ENCODE measurements around the gene RALBP1.
A peak's percentile ranks its signal among the peaks of the same experiment; 100 is the strongest.

RALBP1 gene

GRCh38 chr18:9536354-9537152, 61.2 kb downstream of the RALBP1 start:
- peaks cover 36% of the 10 kb centered on the region for H3K36me3 ChIP-seq (ENCODE audit: control insufficient read depth, insufficient read depth, low read length, severe bottlenecking)
- no peaks in the 10 kb centered on the region for H3K9me3 ChIP-seq (ENCODE audit: control insufficient read depth, low read length)
- H3K4me3 ChIP-seq (ENCODE audit: low read length) = peak overlapping the region; percentile 62
- peak; percentile 30 for DNase-seq (ENCODE audit: low read depth)
- peaks cover 19% of the 10 kb centered on the region for H3K4me1 ChIP-seq (ENCODE audit: control insufficient read depth, insufficient read depth, low read length)
- peak overlapping the region; percentile 60 for H3K9ac ChIP-seq (ENCODE audit: low read length)
- no peaks in the 10 kb centered on the region for H3K27me3 ChIP-seq (replicated peaks; ENCODE audit: control insufficient read depth, insufficient read depth, low read length)

- H3K9me3 ChIP-seq (ENCODE audit: control insufficient read depth, low read length) = no peaks in the 10 kb centered on the region
These were observed 62.4 kb downstream of the RALBP1 start for GRCh38 chr18:9537677-9538076.

GRCh38 chr18:9539283-9539682, 64.0 kb downstream of the RALBP1 start:
- Histone ChIP-seq H3K4me1 (ENCODE audit: control insufficient read depth, insufficient read depth, low read length) (peaks cover 19% of the 10 kb centered on the region), H3K4me3 (ENCODE audit: low read length) (no peak overlapping the region), H3K9me3 (ENCODE audit: control insufficient read depth, low read length) (no peaks in the 10 kb centered on the region), H3K36me3 (ENCODE audit: control insufficient read depth, insufficient read depth, low read length, severe bottlenecking) (peaks cover 18% of the 10 kb centered on the region), H3K27me3 (replicated peaks; ENCODE audit: control insufficient read depth, insufficient read depth, low read length) (no peaks in the 10 kb centered on the region), H3K9ac (ENCODE audit: low read length) (no peak overlapping the region)
- peak; percentile 18 for DNase-seq (ENCODE audit: low read depth)

More at GRCh38 chr18:9537677-9538076, 62.4 kb downstream of the RALBP1 start:
- Histone ChIP-seq H3K27me3 (replicated peaks; ENCODE audit: control insufficient read depth, insufficient read depth, low read length) (no peaks in the 10 kb centered on the region), H3K36me3 (ENCODE audit: control insufficient read depth, insufficient read depth, low read length, severe bottlenecking) (peaks cover 32% of the 10 kb centered on the region), H3K4me3 (ENCODE audit: low read length) (no peak overlapping the region), H3K9ac (ENCODE audit: low read length) (no peak overlapping the region), H3K4me1 (ENCODE audit: control insufficient read depth, insufficient read depth, low read length) (peaks cover 19% of the 10 kb centered on the region)
- no peak for DNase-seq (ENCODE audit: low read depth)

GRCh38 chr18:9539938-9540337, 64.6 kb downstream of the RALBP1 start:
- H3K9me3 ChIP-seq (ENCODE audit: control insufficient read depth, low read length) = no peaks in the 10 kb centered on the region
- peaks cover 17% of the 10 kb centered on the region for H3K4me1 ChIP-seq (ENCODE audit: control insufficient read depth, insufficient read depth, low read length)
- no peaks in the 10 kb centered on the region for H3K27me3 ChIP-seq (replicated peaks; ENCODE audit: control insufficient read depth, insufficient read depth, low read length)
- H3K4me3 ChIP-seq (ENCODE audit: low read length) = no peak overlapping the region
- no peak overlapping the region for H3K9ac ChIP-seq (ENCODE audit: low read length)
- H3K36me3 ChIP-seq (ENCODE audit: control insufficient read depth, insufficient read depth, low read length, severe bottlenecking) = peaks cover 17% of the 10 kb centered on the region
- DNase-seq (ENCODE audit: low read depth) = no peak

- Histone ChIP-seq H3K4me3 (ENCODE audit: low read length) (no peak overlapping the region), H3K4me1 (ENCODE audit: control insufficient read depth, insufficient read depth, low read length) (no peaks in the 10 kb centered on the region), H3K36me3 (ENCODE audit: control insufficient read depth, insufficient read depth, low read length, severe bottlenecking) (peaks cover 37% of the 10 kb centered on the region), H3K27me3 (replicated peaks; ENCODE audit: control insufficient read depth, insufficient read depth, low read length) (no peaks in the 10 kb centered on the region), H3K9me3 (ENCODE audit: control insufficient read depth, low read length) (no peaks in the 10 kb centered on the region), H3K9ac (ENCODE audit: low read length) (no peak overlapping the region)
- DNase-seq (ENCODE audit: low read depth) = no peak
These were observed 67.6 kb downstream of the RALBP1 start for GRCh38 chr18:9542924-9543323.

- Histone ChIP-seq H3K36me3 (ENCODE audit: control insufficient read depth, insufficient read depth, low read length, severe bottlenecking) (peaks cover 50% of the 10 kb centered on the region), H3K4me3 (ENCODE audit: low read length) (no peak overlapping the region)
- DNase-seq (ENCODE audit: low read depth) = no peak
These were observed 69.7 kb downstream of the RALBP1 start for GRCh38 chr18:9545029-9545428.

GRCh38 chr18:9546468-9546867, 71.2 kb downstream of the RALBP1 start:
- peaks cover 62% of the 10 kb centered on the region for H3K36me3 ChIP-seq (ENCODE audit: control insufficient read depth, insufficient read depth, low read length, severe bottlenecking)
- no peaks in the 10 kb centered on the region for H3K4me1 ChIP-seq (ENCODE audit: control insufficient read depth, insufficient read depth, low read length)
- DNase-seq (ENCODE audit: low read depth) = no peak
- no peaks in the 10 kb centered on the region for H3K9me3 ChIP-seq (ENCODE audit: control insufficient read depth, low read length)
- H3K4me3 ChIP-seq (ENCODE audit: low read length) = no peak overlapping the region
- no peak overlapping the region for H3K9ac ChIP-seq (ENCODE audit: low read length)
- no peaks in the 10 kb centered on the region for H3K27me3 ChIP-seq (replicated peaks; ENCODE audit: control insufficient read depth, insufficient read depth, low read length)

More at GRCh38 chr18:9545029-9545428, 69.7 kb downstream of the RALBP1 start:
- Histone ChIP-seq H3K9ac (ENCODE audit: low read length) (no peak overlapping the region), H3K27me3 (replicated peaks; ENCODE audit: control insufficient read depth, insufficient read depth, low read length) (no peaks in the 10 kb centered on the region), H3K9me3 (ENCODE audit: control insufficient read depth, low read length) (no peaks in the 10 kb centered on the region), H3K4me1 (ENCODE audit: control insufficient read depth, insufficient read depth, low read length) (no peaks in the 10 kb centered on the region)

GRCh38 chr18:9547782-9548181, 72.5 kb downstream of the RALBP1 start:
- Histone ChIP-seq H3K9me3 (ENCODE audit: control insufficient read depth, low read length) (no peaks in the 10 kb centered on the region), H3K4me1 (ENCODE audit: control insufficient read depth, insufficient read depth, low read length) (no peaks in the 10 kb centered on the region), H3K27me3 (replicated peaks; ENCODE audit: control insufficient read depth, insufficient read depth, low read length) (no peaks in the 10 kb centered on the region), H3K4me3 (ENCODE audit: low read length) (no peak overlapping the region), H3K9ac (ENCODE audit: low read length) (no peak overlapping the region), H3K36me3 (ENCODE audit: control insufficient read depth, insufficient read depth, low read length, severe bottlenecking) (peaks cover 73% of the 10 kb centered on the region)
- DNase-seq (ENCODE audit: low read depth) = no peak

GRCh38 chr18:9549405-9549804, 74.1 kb downstream of the RALBP1 start:
- H3K36me3 ChIP-seq (ENCODE audit: control insufficient read depth, insufficient read depth, low read length, severe bottlenecking) = peaks cover 86% of the 10 kb centered on the region
- no peak overlapping the region for H3K9ac ChIP-seq (ENCODE audit: low read length)
- H3K9me3 ChIP-seq (ENCODE audit: control insufficient read depth, low read length) = no peaks in the 10 kb centered on the region
- no peak overlapping the region for H3K4me3 ChIP-seq (ENCODE audit: low read length)
- DNase-seq (ENCODE audit: low read depth) = no peak
- no peaks in the 10 kb centered on the region for H3K27me3 ChIP-seq (replicated peaks; ENCODE audit: control insufficient read depth, insufficient read depth, low read length)
- no peaks in the 10 kb centered on the region for H3K4me1 ChIP-seq (ENCODE audit: control insufficient read depth, insufficient read depth, low read length)

- Histone ChIP-seq H3K4me3 (ENCODE audit: low read length) (no peak overlapping the region), H3K27me3 (replicated peaks; ENCODE audit: control insufficient read depth, insufficient read depth, low read length) (no peaks in the 10 kb centered on the region), H3K9ac (ENCODE audit: low read length) (no peak overlapping the region), H3K4me1 (ENCODE audit: control insufficient read depth, insufficient read depth, low read length) (no peaks in the 10 kb centered on the region), H3K9me3 (ENCODE audit: control insufficient read depth, low read length) (no peaks in the 10 kb centered on the region), H3K36me3 (ENCODE audit: control insufficient read depth, insufficient read depth, low read length, severe bottlenecking) (peaks cover 87% of the 10 kb centered on the region)
- no peak for DNase-seq (ENCODE audit: low read depth)
These were observed 75.1 kb downstream of the RALBP1 start for GRCh38 chr18:9550429-9550828.

- H3K4me1 ChIP-seq (ENCODE audit: control insufficient read depth, insufficient read depth, low read length) = no peaks in the 10 kb centered on the region
- DNase-seq (ENCODE audit: low read depth) = no peak
- no peak overlapping the region for H3K4me3 ChIP-seq (ENCODE audit: low read length)
- no peaks in the 10 kb centered on the region for H3K9me3 ChIP-seq (ENCODE audit: control insufficient read depth, low read length)
- H3K9ac ChIP-seq (ENCODE audit: low read length) = no peak overlapping the region
- peaks cover 86% of the 10 kb centered on the region for H3K36me3 ChIP-seq (ENCODE audit: control insufficient read depth, insufficient read depth, low read length, severe bottlenecking)
- no peaks in the 10 kb centered on the region for H3K27me3 ChIP-seq (replicated peaks; ENCODE audit: control insufficient read depth, insufficient read depth, low read length)
These were observed 76.9 kb downstream of the RALBP1 start for GRCh38 chr18:9552191-9552590.

- peaks cover 86% of the 10 kb centered on the region for H3K36me3 ChIP-seq (ENCODE audit: control insufficient read depth, insufficient read depth, low read length, severe bottlenecking)
These were observed 77.3 kb downstream of the RALBP1 start for GRCh38 chr18:9552616-9553015.

More at GRCh38 chr18:9552616-9553015, 77.3 kb downstream of the RALBP1 start:
- Histone ChIP-seq H3K4me3 (ENCODE audit: low read length) (no peak overlapping the region), H3K9me3 (ENCODE audit: control insufficient read depth, low read length) (no peaks in the 10 kb centered on the region), H3K27me3 (replicated peaks; ENCODE audit: control insufficient read depth, insufficient read depth, low read length) (no peaks in the 10 kb centered on the region), H3K9ac (ENCODE audit: low read length) (no peak overlapping the region), H3K4me1 (ENCODE audit: control insufficient read depth, insufficient read depth, low read length) (no peaks in the 10 kb centered on the region)
- no peak for DNase-seq (ENCODE audit: low read depth)
